T-helper 2 cell treated with Interferon-gamma antibody and Interleukin-4, amounts not matched to agents 5 μg/mL and 100 μg/mL, for 36 hours (primary cell): ENCODE measurements around the gene SLC8B1.
A peak's percentile ranks its signal among the peaks of the same experiment; 100 is the strongest.

Source experiments
- DNase-seq: peaks from one replicate; pipeline ENCODE4 v3.0.0; 2021; ENCODE audit warnings: low spot score
- H3K27ac Mint-ChIP-seq: one replicate; pipeline ENCODE4 v1.8.0; 2021; ENCODE audit warnings: mild to moderate bottlenecking, mixed read lengths
- H3K27me3 Mint-ChIP-seq: one replicate; pipeline ENCODE4 v1.8.0; 2021; ENCODE audit warnings: low read depth, mixed read lengths
- H3K36me3 Mint-ChIP-seq: one replicate; pipeline ENCODE4 v1.8.0; 2021; ENCODE audit warnings: low read depth, mixed read lengths
- H3K4me1 Mint-ChIP-seq: one replicate; pipeline ENCODE4 v1.8.0; 2021; ENCODE audit warnings: low read depth, mixed read lengths
- H3K4me3 Mint-ChIP-seq: one replicate; pipeline ENCODE4 v1.8.0; 2022; ENCODE audit warnings: mild to moderate bottlenecking, moderate library complexity, mixed read lengths
- H3K9me3 Mint-ChIP-seq: one replicate; pipeline ENCODE4 v1.8.0; 2021; ENCODE audit warnings: mixed read lengths

Gene SLC8B1

DNA sequence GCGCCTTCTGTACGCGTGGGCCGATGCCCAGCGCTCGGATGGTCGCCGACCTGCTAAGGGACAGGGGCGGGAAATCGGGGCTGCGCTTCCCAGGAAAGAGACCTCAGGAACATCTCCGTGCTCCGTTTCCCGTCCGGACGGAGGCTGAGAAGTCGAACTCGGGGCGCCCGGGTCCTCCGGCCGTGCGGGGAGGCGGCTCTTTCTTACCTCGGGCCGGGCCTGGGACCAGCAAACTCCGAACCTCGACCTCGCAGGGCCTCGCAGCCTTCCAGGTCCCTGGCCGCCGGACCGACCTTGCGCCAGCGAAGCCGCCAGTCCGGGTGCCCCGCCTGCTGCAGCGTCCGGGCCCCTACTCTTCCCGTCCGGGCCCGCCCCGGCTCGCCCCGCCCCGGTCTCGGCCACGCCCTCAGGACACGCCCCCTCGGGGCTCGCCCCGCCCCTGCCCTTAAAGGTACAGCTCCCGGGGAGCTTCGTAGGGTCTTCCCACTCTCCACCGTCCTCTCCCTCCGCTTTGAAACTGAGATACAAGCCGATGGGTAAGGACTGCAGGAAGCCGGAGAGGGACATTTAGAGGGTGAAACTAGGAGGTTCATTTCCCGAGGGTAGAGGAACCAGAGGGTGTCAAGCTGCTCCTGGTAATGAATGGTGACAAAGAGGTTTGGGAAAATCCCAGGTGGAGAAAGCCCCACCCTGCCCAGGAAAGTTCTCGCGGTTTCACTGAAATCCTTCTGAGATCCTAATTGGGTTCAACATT lies at the start of gene SLC8B1:
Gene SLC8B1, minus strand, starts transcription at position 324 of the 754 bp plus-strand sequence. CDS start 2,231 bp downstream, outside the sequence.
- peak within 1 kb of the TSS; percentile 82 for H3K27ac Mint-ChIP-seq
- H3K36me3 Mint-ChIP-seq, result peaks cover 21% of the 10 kb centered on the region
- H3K9me3 Mint-ChIP-seq, result no peaks in the 10 kb centered on the region
- peak; percentile 80 for DNase-seq
- H3K27me3 Mint-ChIP-seq, result no peaks in the 10 kb centered on the region
- H3K4me3 Mint-ChIP-seq, result peak within 1 kb of the TSS; percentile 98
- peaks cover 10% of the 10 kb centered on the region for H3K4me1 Mint-ChIP-seq

DNA sequence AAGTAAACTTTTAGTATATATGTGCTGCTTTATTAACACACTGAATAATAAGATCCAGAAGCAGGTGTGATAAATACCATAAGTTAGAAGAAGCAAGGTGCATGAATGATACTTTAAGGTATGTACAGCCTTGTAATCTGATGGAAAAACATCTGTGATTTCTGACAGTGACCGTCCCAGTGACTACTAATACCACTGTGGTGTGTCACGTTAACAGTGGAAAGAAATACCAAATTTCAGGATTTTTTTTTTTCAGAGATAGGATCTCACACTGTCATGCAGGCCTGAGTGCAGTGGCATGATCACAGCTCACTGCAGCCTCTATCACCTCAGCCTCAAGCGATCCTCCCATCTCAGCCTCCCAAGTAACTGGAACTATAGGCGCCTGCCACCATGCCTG lies 47.3 kb upstream of the SLC8B1 start:
- no peaks in the 10 kb centered on the region for H3K27me3 Mint-ChIP-seq
- peaks cover 4% of the 10 kb centered on the region for H3K36me3 Mint-ChIP-seq
- H3K4me3 Mint-ChIP-seq, result no peak overlapping the region

GRCh38 chr12:113381220-113381619 lies 46.3 kb upstream of the SLC8B1 start:
- H3K4me3 Mint-ChIP-seq, result no peak overlapping the region

More for the DNA sequence above, 47.3 kb upstream of the SLC8B1 start:
- no peaks in the 10 kb centered on the region for H3K4me1 Mint-ChIP-seq
- DNase-seq, result no peak
- no peak overlapping the region for H3K27ac Mint-ChIP-seq
- H3K9me3 Mint-ChIP-seq, result no peaks in the 10 kb centered on the region

GRCh38 chr12:113378291-113378690 lies 43.4 kb upstream of the SLC8B1 start:
- Mint-ChIP-seq H3K27me3 (no peaks in the 10 kb centered on the region), H3K27ac (no peak overlapping the region), H3K9me3 (no peaks in the 10 kb centered on the region), H3K36me3 (peaks cover 7% of the 10 kb centered on the region), H3K4me1 (no peaks in the 10 kb centered on the region), H3K4me3 (no peak overlapping the region)
- no peak for DNase-seq

More at GRCh38 chr12:113381220-113381619, 46.3 kb upstream of the SLC8B1 start:
- Mint-ChIP-seq H3K9me3 (no peaks in the 10 kb centered on the region), H3K4me1 (no peaks in the 10 kb centered on the region), H3K36me3 (peaks cover 4% of the 10 kb centered on the region), H3K27ac (no peak overlapping the region), H3K27me3 (no peaks in the 10 kb centered on the region)
- DNase-seq, result no peak

- Mint-ChIP-seq H3K9me3 (no peaks in the 10 kb centered on the region), H3K4me1 (peaks cover 6% of the 10 kb centered on the region), H3K4me3 (no peak overlapping the region), H3K36me3 (peaks cover 7% of the 10 kb centered on the region), H3K27ac (no peak overlapping the region), H3K27me3 (no peaks in the 10 kb centered on the region)
- no peak for DNase-seq
These were observed 40.0 kb upstream of the SLC8B1 start for GRCh38 chr12:113374823-113375428.

DNA sequence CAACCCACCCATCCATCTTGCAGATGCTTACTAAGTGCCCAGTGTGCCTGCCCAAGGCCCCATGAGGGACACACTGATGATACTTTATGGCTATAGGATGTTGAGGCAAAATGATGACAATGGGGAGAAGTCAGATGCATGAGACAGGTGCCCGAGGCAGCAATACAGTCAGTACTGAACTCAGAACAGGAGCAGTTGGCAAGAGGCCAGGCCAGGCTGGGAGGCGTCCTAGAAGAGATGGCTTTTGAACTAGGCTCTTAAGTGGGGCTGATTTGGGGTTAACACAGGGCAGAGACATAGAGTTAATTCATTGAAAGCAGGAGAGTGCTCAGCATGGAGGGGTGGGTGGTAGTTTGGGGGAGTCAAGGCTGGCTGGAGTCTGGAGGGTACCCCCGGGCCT lies 39.1 kb upstream of the SLC8B1 start:
- no peaks in the 10 kb centered on the region for H3K9me3 Mint-ChIP-seq
- H3K27ac Mint-ChIP-seq, result no peak overlapping the region
- no peaks in the 10 kb centered on the region for H3K27me3 Mint-ChIP-seq
- peaks cover 6% of the 10 kb centered on the region for H3K4me1 Mint-ChIP-seq
- DNase-seq, result no peak
- H3K36me3 Mint-ChIP-seq, result peaks cover 7% of the 10 kb centered on the region
- H3K4me3 Mint-ChIP-seq, result no peak overlapping the region

- no peaks in the 10 kb centered on the region for H3K27me3 Mint-ChIP-seq
- peaks cover 6% of the 10 kb centered on the region for H3K4me1 Mint-ChIP-seq
- no peak overlapping the region for H3K4me3 Mint-ChIP-seq
- H3K9me3 Mint-ChIP-seq, result no peaks in the 10 kb centered on the region
- H3K36me3 Mint-ChIP-seq, result peaks cover 7% of the 10 kb centered on the region
- no peak overlapping the region for H3K27ac Mint-ChIP-seq
- no peak for DNase-seq
These were observed 38.5 kb upstream of the SLC8B1 start for GRCh38 chr12:113373440-113373839.

GRCh38 chr12:113372371-113372770 lies 37.5 kb upstream of the SLC8B1 start:
- H3K9me3 Mint-ChIP-seq, result no peaks in the 10 kb centered on the region
- H3K36me3 Mint-ChIP-seq, result peaks cover 5% of the 10 kb centered on the region
- H3K27ac Mint-ChIP-seq, result no peak overlapping the region
- no peak for DNase-seq
- no peak overlapping the region for H3K4me3 Mint-ChIP-seq
- H3K27me3 Mint-ChIP-seq, result no peaks in the 10 kb centered on the region
- peaks cover 6% of the 10 kb centered on the region for H3K4me1 Mint-ChIP-seq

GRCh38 chr12:113371808-113372207 lies 36.9 kb upstream of the SLC8B1 start:
- Mint-ChIP-seq H3K36me3 (peaks cover 5% of the 10 kb centered on the region), H3K4me3 (no peak overlapping the region), H3K4me1 (peaks cover 6% of the 10 kb centered on the region), H3K27ac (no peak overlapping the region), H3K27me3 (no peaks in the 10 kb centered on the region), H3K9me3 (no peaks in the 10 kb centered on the region)
- no peak for DNase-seq

GRCh38 chr12:113370923-113371682 lies 36.2 kb upstream of the SLC8B1 start:
- no peaks in the 10 kb centered on the region for H3K9me3 Mint-ChIP-seq
- H3K27me3 Mint-ChIP-seq, result no peaks in the 10 kb centered on the region
- H3K36me3 Mint-ChIP-seq, result peaks cover 5% of the 10 kb centered on the region
- no peak for DNase-seq
- peak overlapping the region; percentile 45 for H3K27ac Mint-ChIP-seq
- peaks cover 6% of the 10 kb centered on the region for H3K4me1 Mint-ChIP-seq
- no peak overlapping the region for H3K4me3 Mint-ChIP-seq

DNA sequence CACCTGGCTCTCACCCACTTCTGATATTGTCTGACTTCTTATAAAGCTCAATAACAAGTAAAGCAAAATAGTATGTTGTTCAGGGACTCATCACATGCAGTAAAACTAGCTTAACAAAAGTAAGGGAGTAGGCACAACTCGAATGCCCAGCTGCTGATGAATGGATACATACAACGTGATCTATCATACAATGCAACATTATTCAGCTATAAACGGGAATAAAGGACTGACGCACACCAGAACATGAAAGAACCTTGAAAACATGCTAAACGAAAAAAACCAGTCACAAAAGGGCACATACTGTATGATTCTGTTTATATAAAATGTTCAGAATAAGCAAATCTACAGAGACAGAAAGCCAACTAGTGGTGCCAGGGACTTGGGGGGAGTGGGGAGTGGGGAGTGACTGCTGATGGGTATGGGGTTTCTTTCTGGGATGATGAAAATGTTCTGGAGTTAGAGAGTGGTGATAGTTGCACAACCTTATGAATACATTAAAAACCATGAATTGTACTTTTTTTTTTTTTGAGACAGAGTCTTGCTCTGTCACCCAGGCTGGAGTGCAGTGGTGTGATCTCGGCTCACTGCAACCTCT lies 34.6 kb upstream of the SLC8B1 start:
- H3K4me1 Mint-ChIP-seq, result peaks cover 6% of the 10 kb centered on the region
- no peak for DNase-seq
- no peak overlapping the region for H3K27ac Mint-ChIP-seq
- no peak overlapping the region for H3K4me3 Mint-ChIP-seq
- no peaks in the 10 kb centered on the region for H3K9me3 Mint-ChIP-seq
- no peaks in the 10 kb centered on the region for H3K27me3 Mint-ChIP-seq
- peaks cover 3% of the 10 kb centered on the region for H3K36me3 Mint-ChIP-seq

- no peak overlapping the region for H3K4me3 Mint-ChIP-seq
- H3K4me1 Mint-ChIP-seq, result peaks cover 6% of the 10 kb centered on the region
- no peak overlapping the region for H3K27ac Mint-ChIP-seq
- no peaks in the 10 kb centered on the region for H3K36me3 Mint-ChIP-seq
- DNase-seq, result no peak
- H3K9me3 Mint-ChIP-seq, result no peaks in the 10 kb centered on the region
- H3K27me3 Mint-ChIP-seq, result no peaks in the 10 kb centered on the region
These were observed 33.4 kb upstream of the SLC8B1 start for GRCh38 chr12:113368331-113368730.

GRCh38 chr12:113366827-113367226 lies 31.9 kb upstream of the SLC8B1 start:
- H3K9me3 Mint-ChIP-seq, result no peaks in the 10 kb centered on the region
- H3K36me3 Mint-ChIP-seq, result no peaks in the 10 kb centered on the region
- H3K4me3 Mint-ChIP-seq, result no peak overlapping the region
- H3K4me1 Mint-ChIP-seq, result peaks cover 6% of the 10 kb centered on the region
- DNase-seq, result no peak
- H3K27me3 Mint-ChIP-seq, result no peaks in the 10 kb centered on the region
- H3K27ac Mint-ChIP-seq, result no peak overlapping the region
